Mammary epithelial cell (primary cell): ENCODE results near the gene MFN2.
"Not testable (repeated sequence)": the region's sequence is repeated elsewhere in the genome, so short reads cannot be mapped to it uniquely, and the experiment has no call there.

Source experiments
- CTCF ChIP-seq, 2 donors: IDR thresholded peaks in 1 of 2; conservative IDR thresholded peaks in 1 of 2; 2 replicates each; pipeline ENCODE4 v1.5.1; 2011 to 2012; ENCODE audit warnings: inconsistent platforms in 2 of 2, low read length in 2 of 2, mild to moderate bottlenecking in 2 of 2, control low read depth in 1 of 2, low read depth in 1 of 2; ENCODE audit not compliant: insufficient read depth in 1 of 2; ENCODE audit errors: extremely low read depth in 1 of 2
- EZH2 ChIP-seq: IDR thresholded peaks from 2 replicates; pipeline ENCODE4 v1.6.1; 2012; ENCODE audit warnings: low read length, inconsistent platforms, borderline replicate concordance

DNA sequence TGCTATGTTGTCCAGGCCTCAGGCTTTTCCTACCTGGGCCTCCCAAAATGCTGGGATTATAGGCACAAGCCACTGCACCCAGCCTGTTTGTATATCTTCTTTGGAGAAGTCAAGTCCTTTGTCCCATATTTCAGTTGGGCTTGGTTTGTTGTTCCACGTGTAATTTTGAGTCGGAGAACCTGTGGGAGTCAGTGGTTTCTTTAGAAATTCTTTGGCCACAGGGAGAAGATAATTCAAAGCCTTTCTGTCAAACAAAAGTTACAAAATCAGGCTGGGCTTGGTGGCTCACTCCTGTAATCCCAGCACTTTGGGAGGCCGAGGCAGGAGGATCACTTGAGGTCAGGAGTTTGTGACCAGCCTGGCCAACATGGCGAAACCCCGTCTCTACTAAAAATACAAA, 53.2 kb downstream of the MFN2 start:
- TF ChIP-seq CTCF (conservative IDR thresholded peaks at IDR 0.05 in 1 of 2, IDR thresholded peaks at IDR 0.05 in 1 of 2; ENCODE audit: extremely low read depth in 1 of 2, insufficient read depth in 1 of 2, low read depth in 1 of 2, low read length in 2 of 2); EZH2: not testable (repeated sequence)
